Vagina (tissue), 2 donors: Measurements from ENCODE around the gene MYLK.

Source experiments
- POLR2AphosphoS5 ChIP-seq, 2 donors: sonication (generic); formaldehyde crosslinking; IDR thresholded peaks; one replicate each; pipeline ENCODE4 v1.9.0; 2017; ENCODE audit warnings: antibody characterized with exemption in 2 of 2, mild to moderate bottlenecking in 2 of 2, low read depth in 1 of 2; ENCODE audit not compliant: insufficient read depth in 1 of 2
- TF ChIP-seq, protein P1 (sequence below), 3 experiments: fragments of 450-650 bp in 2 of 3; fragments of 200-600 bp in 1 of 3; sonication (generic) in 1 of 3; IDR thresholded peaks; one replicate each; pipeline ENCODE4 v1.5.1; 2017 to 2019; ENCODE audit warnings: antibody characterized with exemption in 3 of 3, mild to moderate bottlenecking in 2 of 3, moderate library complexity in 2 of 3

DNA sequence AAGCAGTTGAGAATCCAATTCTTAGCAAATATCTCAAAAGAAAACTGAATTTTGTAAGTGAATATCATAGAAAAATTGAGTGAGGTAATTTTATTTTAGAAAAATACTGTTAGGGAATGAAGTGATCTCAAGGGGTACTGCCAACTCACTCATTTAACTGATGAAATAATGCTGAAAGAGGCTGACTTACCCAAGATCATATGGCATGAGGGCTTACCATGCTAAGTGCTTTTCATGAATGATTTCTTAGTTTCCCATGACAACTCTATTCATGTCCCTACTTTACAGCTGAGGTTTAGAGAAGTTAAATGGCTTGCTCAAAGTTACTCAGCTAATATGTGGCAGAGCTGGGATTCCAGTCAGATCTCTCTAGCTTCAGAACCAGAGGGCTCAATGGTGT is 46.3 kb upstream of the MYLK start:
- TF ChIP-seq, protein P1, sequence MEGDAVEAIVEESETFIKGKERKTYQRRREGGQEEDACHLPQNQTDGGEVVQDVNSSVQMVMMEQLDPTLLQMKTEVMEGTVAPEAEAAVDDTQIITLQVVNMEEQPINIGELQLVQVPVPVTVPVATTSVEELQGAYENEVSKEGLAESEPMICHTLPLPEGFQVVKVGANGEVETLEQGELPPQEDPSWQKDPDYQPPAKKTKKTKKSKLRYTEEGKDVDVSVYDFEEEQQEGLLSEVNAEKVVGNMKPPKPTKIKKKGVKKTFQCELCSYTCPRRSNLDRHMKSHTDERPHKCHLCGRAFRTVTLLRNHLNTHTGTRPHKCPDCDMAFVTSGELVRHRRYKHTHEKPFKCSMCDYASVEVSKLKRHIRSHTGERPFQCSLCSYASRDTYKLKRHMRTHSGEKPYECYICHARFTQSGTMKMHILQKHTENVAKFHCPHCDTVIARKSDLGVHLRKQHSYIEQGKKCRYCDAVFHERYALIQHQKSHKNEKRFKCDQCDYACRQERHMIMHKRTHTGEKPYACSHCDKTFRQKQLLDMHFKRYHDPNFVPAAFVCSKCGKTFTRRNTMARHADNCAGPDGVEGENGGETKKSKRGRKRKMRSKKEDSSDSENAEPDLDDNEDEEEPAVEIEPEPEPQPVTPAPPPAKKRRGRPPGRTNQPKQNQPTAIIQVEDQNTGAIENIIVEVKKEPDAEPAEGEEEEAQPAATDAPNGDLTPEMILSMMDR (IDR thresholded peaks at IDR 0.05): no peak
- no peak for TF ChIP-seq POLR2AphosphoS5 (IDR thresholded peaks at IDR 0.05; ENCODE audit: insufficient read depth in 1 of 2, low read depth in 1 of 2)
